KG1 (cell line): ENCODE measurements around the gene SREBF1.

Experiments used
- DNase-seq: peaks from one replicate; lab custom pipeline; 2025; lab: John Stamatoyannopoulos, UW

The SREBF1 gene

GRCh38 chr17:17794382-17794781 is 42.4 kb downstream of the SREBF1 start:
- no peak for DNase-seq

GRCh38 chr17:17793378-17794214 is 43.2 kb downstream of the SREBF1 start:
- no peak for DNase-seq

GRCh38 chr17:17792551-17793377 is 44.0 kb downstream of the SREBF1 start:
- DNase-seq = no peak

- no peak for DNase-seq
These were observed 44.7 kb downstream of the SREBF1 start for GRCh38 chr17:17792037-17792550.

GRCh38 chr17:17790637-17791464 is 45.9 kb downstream of the SREBF1 start:
- no peak for DNase-seq

GRCh38 chr17:17789828-17790636 is 46.8 kb downstream of the SREBF1 start:
- DNase-seq = no peak

GRCh38 chr17:17789410-17789809 is 47.4 kb downstream of the SREBF1 start:
- DNase-seq = no peak

- no peak for DNase-seq
These were observed 47.8 kb downstream of the SREBF1 start for GRCh38 chr17:17788967-17789366.

GRCh38 chr17:17787568-17787967 is 49.2 kb downstream of the SREBF1 start:
- DNase-seq = no peak

- DNase-seq = no peak
These were observed 49.8 kb downstream of the SREBF1 start for GRCh38 chr17:17786998-17787397.

GRCh38 chr17:17785407-17785806 is 51.4 kb downstream of the SREBF1 start:
- no peak for DNase-seq

GRCh38 chr17:17784657-17785267 is 52.0 kb downstream of the SREBF1 start:
- DNase-seq = no peak

- no peak for DNase-seq
These were observed 52.7 kb downstream of the SREBF1 start for GRCh38 chr17:17783825-17784656.

- DNase-seq = no peak
These were observed 53.5 kb downstream of the SREBF1 start for GRCh38 chr17:17783116-17783824.

- DNase-seq = no peak
These were observed 54.2 kb downstream of the SREBF1 start for GRCh38 chr17:17782523-17783115.

GRCh38 chr17:17781591-17782496 is 54.9 kb downstream of the SREBF1 start:
- no peak for DNase-seq

GRCh38 chr17:17780922-17781590 is 55.7 kb downstream of the SREBF1 start:
- DNase-seq = no peak
